GM21825 (cell line): ENCODE measurements around the gene SFPQ.
"Not testable (repeated sequence)": the region's sequence is repeated elsewhere in the genome, so short reads cannot be mapped to it uniquely, and the experiment has no call there.

Experiments
- ATAC-seq: cut with Tn5 transposase; IDR thresholded peaks from one replicate; pipeline ENCODE4 v1.9.1; 2021; ENCODE audit warnings: mild to moderate bottlenecking, moderate library complexity; ENCODE audit not compliant: unreplicated experiment

SFPQ gene

GRCh38 chr1:35192853-35193664, at the start of gene SFPQ:
Gene SFPQ, minus strand, starts transcription at chr1:35193145. Its CDS starts 96 bp downstream, at chr1:35193049.
- peak; percentile 87 for ATAC-seq

DNA sequence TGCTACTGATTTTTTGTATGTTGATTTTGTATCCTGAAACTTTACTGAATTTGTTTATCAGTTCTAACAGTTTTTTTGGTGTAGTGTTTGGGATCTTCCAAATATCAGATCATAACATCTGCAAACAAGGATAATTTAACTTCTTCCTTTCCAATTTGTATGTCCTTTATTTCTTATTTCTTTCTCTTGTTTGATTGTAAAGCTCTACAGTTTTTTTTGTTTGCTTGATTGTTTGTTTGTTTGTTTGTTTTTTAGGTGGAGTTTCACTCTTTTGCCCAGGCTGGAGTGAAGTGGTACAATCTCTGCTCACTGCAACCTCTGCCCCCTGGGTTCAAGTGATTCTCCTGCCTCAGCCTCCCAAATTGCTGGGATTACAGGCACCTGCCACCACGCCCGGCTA, 43.8 kb upstream of the SFPQ start:
- ATAC-seq: not testable (repeated sequence)

DNA sequence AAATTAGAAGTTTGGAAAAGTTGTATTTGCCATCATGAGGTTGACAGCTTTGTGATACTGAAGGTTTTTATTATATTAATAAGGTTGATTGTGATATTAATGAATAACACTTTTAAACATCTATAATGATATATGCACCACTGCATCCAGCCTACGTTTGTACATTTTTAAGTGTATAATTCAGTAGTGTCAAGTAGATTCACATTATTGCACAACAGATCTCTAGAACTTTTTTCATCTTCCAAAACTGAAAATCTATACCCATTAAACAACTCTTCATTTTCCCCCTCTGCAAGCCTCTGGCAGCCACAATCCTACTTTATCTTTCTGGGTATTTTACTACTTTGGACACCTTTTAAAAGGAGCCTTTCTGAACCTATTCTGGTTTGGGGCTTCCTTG, 38.3 kb upstream of the SFPQ start:
- ATAC-seq: no peak

- no peak for ATAC-seq
These were observed 36.8 kb upstream of the SFPQ start for GRCh38 chr1:35229587-35230360.

- ATAC-seq: no peak
These were observed 33.6 kb upstream of the SFPQ start for GRCh38 chr1:35226546-35226945.

- ATAC-seq: no peak
These were observed 30.2 kb upstream of the SFPQ start for GRCh38 chr1:35223084-35223630.

DNA sequence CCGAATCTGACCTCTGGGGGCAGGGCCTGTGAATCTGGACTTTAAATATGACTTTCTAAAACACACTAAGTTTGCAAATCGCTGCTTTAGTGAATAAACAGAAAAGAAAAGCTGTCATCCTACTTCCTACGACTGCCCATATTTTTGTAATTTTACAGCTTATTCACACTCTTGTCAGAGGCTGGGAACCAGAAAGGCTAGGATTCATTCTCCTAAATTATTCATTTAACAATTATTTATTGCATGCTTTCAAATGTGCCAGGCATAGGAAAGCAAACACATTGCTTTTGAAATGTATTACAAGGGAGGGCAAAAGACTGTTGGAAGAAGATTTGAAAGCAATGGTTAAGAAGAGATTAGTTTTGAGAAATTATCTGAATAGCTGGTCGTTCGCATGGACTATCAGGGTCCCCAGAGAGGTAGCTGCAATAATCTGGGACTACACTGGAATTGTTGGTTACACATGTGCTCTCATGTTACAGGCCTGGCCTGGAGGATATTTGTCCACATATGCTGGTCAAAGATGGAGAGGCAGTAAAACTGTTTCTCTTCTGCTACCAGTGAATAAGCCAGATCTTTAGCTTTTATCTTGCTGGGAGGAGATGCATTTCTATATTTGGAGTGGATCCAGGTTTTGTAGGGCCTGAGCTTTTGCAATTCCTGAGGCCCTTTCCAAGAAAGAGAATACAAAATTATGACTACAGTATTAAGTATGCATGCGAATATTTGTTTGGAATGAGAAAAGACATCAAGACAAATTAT, 29.6 kb upstream of the SFPQ start:
- ATAC-seq: no peak

DNA sequence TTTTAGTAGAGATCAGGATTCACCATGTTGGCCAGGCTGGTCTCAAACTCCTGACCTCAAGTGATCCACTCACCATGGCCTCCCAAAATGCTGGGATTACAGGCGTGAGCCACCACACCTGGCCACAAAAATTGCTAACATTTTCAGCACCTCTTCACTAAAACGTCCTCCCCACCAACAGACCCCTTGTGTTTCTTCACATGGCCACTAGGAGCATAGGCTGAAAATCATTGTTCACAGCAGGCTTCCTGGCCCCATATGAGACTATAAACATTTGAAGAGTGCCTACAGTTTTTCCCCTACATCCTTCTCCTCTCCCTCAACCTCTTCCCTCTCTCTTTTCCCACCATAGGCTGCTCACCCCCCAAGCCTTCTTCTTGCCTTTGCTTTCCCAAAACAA, 28.0 kb upstream of the SFPQ start:
- ATAC-seq: no peak

DNA sequence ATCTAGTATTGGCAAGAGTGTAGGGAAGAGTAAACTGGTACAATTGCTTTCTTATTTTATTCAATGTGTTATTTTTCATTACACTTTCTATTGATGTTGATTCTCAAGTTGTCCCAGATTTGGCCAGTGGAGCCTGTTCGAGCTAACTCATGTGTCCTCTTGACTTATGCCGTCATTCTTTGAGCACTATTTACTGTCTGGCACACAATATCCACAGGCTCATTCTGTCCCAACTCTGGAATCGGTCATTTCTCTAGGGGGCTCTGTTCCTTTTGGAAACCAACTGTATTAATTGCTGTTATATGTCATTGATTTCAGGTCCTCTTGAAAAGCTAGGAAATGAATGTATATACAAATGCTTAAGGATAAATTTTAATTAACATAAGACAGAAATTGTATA, 22.4 kb upstream of the SFPQ start:
- no peak for ATAC-seq

- ATAC-seq: no peak
These were observed 18.1 kb upstream of the SFPQ start for GRCh38 chr1:35211120-35211414.

DNA sequence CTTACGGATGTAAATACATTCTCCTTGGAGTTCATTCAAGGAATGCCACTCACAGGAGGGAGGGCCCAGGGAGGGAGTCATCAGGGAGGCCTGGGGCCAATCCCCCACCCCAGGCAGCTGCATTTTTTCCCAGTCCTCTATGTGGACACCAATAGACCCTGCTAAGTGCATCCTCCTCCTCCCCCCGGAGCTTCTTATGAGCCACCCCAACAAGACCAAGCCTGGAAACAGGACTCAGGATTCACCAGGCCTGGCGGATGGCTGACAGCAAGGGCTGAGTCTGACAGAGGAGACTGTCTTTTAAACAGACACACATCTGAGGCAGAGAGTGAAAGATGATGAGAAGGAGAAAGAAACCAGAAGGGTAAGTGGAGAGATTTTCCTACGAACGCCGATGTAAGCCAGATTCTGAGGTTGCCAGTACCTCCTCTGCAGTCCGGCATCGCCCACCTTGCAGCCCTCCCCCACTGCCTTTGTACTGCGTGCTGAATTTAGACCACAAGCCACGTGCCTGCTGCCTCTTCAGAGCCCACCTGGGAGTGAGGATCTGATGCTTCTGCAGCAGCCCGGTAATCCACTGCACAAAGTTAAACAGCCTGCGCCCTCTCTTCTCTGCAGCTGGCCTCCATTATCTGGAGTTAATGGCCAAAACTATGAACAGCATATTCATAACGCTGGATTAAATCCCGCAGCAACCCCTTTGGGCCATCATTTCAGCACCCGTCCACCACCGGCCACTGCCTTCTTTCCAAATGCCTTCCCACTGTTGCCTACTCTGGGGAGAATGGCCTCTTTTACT, 17.6 kb upstream of the SFPQ start:
- no peak for ATAC-seq

- ATAC-seq: no peak
These were observed 10.3 kb upstream of the SFPQ start for GRCh38 chr1:35203295-35203694.

DNA sequence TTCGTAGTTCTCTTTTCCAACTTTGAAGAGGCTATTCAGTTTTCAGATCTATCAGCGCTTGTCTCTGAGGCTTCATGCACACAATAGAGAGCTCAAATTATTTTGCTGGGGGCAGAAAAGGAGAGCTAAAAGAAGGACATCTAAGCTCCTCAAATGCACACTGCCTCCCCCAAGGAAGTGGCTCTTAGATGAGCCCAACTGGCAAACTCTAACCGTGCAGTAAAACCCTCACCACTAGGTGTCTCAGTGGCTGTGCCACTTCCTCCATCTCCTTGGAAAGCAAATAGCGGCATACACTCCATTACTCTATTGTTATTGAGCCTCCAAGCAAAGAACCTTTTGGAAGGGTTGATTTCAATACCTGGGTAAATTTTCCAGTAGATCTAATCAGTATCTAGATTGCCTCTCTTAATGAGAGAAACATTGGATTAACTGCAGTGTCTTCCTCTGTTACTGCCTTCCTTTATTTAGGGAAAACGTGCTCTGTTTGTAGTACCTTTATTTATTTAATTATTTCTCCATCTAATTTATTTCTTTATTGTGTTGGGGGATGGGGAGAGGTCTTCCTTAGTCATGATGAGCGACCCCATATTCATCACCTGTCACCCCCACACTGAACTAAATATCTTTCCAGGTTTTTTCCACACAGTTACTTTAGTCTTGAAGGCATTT, 9.2 kb upstream of the SFPQ start:
- peak; percentile 64 for ATAC-seq

- ATAC-seq: no peak
These were observed 8.7 kb upstream of the SFPQ start for GRCh38 chr1:35201631-35202030.

DNA sequence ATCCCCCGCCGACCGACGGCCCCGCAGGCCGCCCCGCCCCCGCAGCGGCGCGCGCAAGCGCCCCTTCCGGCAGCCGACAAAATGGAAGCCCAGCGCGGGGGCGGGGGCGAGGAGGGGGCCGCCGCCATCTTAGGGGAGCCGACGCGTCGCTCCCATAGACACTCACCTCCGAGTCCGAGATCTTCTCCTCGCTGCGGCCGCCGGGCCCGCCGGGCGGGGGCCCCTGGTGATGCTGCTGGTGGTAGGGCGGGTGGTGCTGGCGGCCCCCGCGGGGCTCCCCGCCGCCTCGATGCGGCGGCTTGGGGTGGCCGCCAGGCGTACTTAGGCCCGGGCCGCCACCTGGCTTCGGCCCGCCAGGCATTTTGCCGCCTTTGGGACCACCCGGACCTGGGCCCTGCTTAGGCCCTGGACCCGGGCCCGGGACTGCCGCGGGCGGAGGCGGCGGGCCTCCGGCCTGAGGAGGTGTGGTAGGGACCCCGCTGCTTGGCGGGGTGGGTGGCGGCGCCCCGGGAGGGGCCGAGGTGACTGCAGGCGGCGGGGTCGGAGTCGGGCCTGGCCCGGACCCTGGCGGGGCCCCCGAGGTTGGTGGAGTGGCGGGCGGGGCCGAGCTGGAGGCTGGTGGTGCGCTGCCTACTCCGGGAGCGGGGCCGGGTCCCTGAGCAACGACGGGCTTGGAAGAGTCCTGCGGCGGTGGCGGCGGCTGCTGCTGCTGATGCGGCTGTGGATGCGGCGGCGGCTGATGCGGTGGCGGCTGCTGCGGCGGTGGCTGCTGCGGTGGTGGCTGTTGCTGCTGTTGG, 691 bp downstream of the SFPQ start:
- peak; percentile 43 for ATAC-seq

GRCh38 chr1:35191429-35192055, 1.4 kb downstream of the SFPQ start:
- no peak for ATAC-seq

GRCh38 chr1:35190784-35191183, 2.2 kb downstream of the SFPQ start:
- no peak for ATAC-seq

- no peak for ATAC-seq
These were observed 4.2 kb downstream of the SFPQ start for GRCh38 chr1:35188578-35189392.
